Thyroid gland (tissue), 4 donors: ENCODE measurements around the gene MYO5C. TPM values are rescaled to one million over a fixed set of nuclear protein-coding genes. Genes with fewer than 3 reads are reported as not detected.
A peak's percentile ranks its signal among the peaks of the same experiment; 100 is the strongest.

Experiments used
- DNase-seq, 2 donors: peaks; one replicate each; pipeline ENCODE4 v3.0.0-alpha.2; 2019
- H3K27ac ChIP-seq, 3 donors: fragments of 200-600 bp; sonication (generic); 1 replicate in 2 of 3; 2 replicates in 1 of 3; pipeline ENCODE4 v1.5.1; 2016 to 2019; ENCODE audit warnings: mild to moderate bottlenecking in 1 of 3, moderate library complexity in 1 of 3
- H3K27me3 ChIP-seq: fragments of 200-600 bp; sonication (generic); one replicate; pipeline ENCODE4 v1.5.1; 2019
- H3K36me3 ChIP-seq, 2 donors: fragments of 200-600 bp; sonication (generic); one replicate each; pipeline ENCODE4 v1.5.1; 2016 to 2019
- H3K4me1 ChIP-seq, 2 donors: fragments of 200-600 bp; sonication (generic); one replicate each; pipeline ENCODE4 v1.5.1; 2017 to 2019
- H3K4me3 ChIP-seq, 3 donors: fragments of 200-600 bp; sonication (generic); replicated peaks in 1 of 3; 1 replicate in 2 of 3; 2 replicates in 1 of 3; pipeline ENCODE4 v1.5.1; 2016; ENCODE audit warnings: mild to moderate bottlenecking in 1 of 3
- H3K9me3 ChIP-seq: fragments of 200-600 bp; sonication (generic); one replicate; pipeline ENCODE4 v1.5.1; 2017
- POLR2A ChIP-seq, 2 donors: fragments of 450-650 bp; IDR thresholded peaks; one replicate each; pipeline ENCODE4 v1.6.1; 2017; ENCODE audit warnings: antibody characterized with exemption in 2 of 2, mild to moderate bottlenecking in 2 of 2, moderate library complexity in 1 of 2
- WGBS, 2 donors: methylation state at CpG; one replicate each; pipeline ENCODE4 v1.1.5; 2017; 5-methylcytosine and 5-hydroxymethylcytosine counted together
- intact Hi-C: fragments of 100-400 bp; cut with DNase I; formaldehyde crosslinking; loops from one replicate; pipeline ENCODE4 v1.15.1; 2023
- total RNA-seq, 4 donors: library from RNA; depleted of rRNA; stranded (reverse); fragments of >200 nt; gene quantifications; one replicate each; pipeline ENCODE4 v1.2.3, GENCODE V29; 2016
- TF ChIP-seq, protein P1 (sequence below), 6 experiments: fragments of 200-600 bp in 3 of 6; fragments of 450-650 bp in 3 of 6; sonication (generic) in 3 of 6; IDR thresholded peaks; one replicate each; pipeline ENCODE4 v1.5.1; 2016 to 2019; ENCODE audit warnings: antibody characterized with exemption in 6 of 6, mild to moderate bottlenecking in 2 of 6, inconsistent platforms in 1 of 6, moderate library complexity in 1 of 6

Gene MYO5C
- total RNA-seq, 4 donors from 2014 or later: 84.0 to 130 (median 101) TPM

- 72 to 75% methylated on average over 5 of the region's 5 CpGs for WGBS, 2 donors
- DNase-seq: no peak
- H3K4me1 ChIP-seq: peaks cover 6% of the 10 kb centered on the region in 2 donors
- H3K27ac ChIP-seq: no peak overlapping the region
- H3K4me3 ChIP-seq: no peak overlapping the region
- intact Hi-C loops: no loop called here
- TF ChIP-seq POLR2A (IDR thresholded peaks at IDR 0.05): no peak
- TF ChIP-seq, protein P1, sequence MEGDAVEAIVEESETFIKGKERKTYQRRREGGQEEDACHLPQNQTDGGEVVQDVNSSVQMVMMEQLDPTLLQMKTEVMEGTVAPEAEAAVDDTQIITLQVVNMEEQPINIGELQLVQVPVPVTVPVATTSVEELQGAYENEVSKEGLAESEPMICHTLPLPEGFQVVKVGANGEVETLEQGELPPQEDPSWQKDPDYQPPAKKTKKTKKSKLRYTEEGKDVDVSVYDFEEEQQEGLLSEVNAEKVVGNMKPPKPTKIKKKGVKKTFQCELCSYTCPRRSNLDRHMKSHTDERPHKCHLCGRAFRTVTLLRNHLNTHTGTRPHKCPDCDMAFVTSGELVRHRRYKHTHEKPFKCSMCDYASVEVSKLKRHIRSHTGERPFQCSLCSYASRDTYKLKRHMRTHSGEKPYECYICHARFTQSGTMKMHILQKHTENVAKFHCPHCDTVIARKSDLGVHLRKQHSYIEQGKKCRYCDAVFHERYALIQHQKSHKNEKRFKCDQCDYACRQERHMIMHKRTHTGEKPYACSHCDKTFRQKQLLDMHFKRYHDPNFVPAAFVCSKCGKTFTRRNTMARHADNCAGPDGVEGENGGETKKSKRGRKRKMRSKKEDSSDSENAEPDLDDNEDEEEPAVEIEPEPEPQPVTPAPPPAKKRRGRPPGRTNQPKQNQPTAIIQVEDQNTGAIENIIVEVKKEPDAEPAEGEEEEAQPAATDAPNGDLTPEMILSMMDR (IDR thresholded peaks at IDR 0.05): no peak
- H3K36me3 ChIP-seq: no peaks in the 10 kb centered on the region
- H3K9me3 ChIP-seq: no peaks in the 10 kb centered on the region
- H3K27me3 ChIP-seq: no peaks in the 10 kb centered on the region
Observed at GRCh38 chr15:52184721-52185120, 110.9 kb downstream of the MYO5C start.

DNA sequence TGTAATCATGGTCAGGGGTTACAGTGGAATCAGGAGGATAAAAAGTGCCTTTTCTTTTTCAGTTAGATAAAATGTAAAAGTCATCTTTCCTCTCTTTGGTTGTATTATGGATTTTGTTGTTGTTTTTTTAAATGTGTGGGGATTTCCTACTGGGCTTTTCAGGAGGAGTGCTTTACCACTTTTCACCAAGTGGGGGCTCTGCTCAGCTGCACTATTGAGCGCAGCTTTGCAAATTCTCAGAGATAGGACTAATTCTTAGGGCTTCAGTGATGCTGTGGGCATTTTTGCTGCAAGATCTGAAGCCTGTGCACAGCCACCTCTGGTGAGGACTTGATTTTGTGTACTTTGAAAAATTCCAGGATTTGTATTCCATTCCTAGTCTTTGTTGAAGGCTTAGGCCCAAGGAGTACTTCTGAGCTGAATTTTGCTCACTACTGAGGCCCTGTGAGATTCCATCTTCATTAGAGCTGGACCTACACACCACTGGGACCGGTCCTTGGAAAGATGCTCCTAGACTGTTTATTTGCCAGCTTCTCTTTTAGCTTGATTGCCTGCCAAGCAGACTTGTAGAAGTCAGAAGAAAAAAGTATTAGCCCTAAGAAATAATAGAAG, 111.9 kb downstream of the MYO5C start:
- 52 to 63% methylated on average over 2 of the region's 2 CpGs for WGBS, 2 donors
- no peak overlapping the region for H3K27ac ChIP-seq
- intact Hi-C loops: no loop called here
- H3K4me1 ChIP-seq: peaks cover 8 to 10% of the 10 kb centered on the region in 2 donors
- no peak overlapping the region for H3K4me3 ChIP-seq
- no peak for TF ChIP-seq POLR2A (IDR thresholded peaks at IDR 0.05)
- TF ChIP-seq, protein P1 (IDR thresholded peaks at IDR 0.05): peak; percentile 29 to 63 (median 47)
- no peaks in the 10 kb centered on the region for H3K27me3 ChIP-seq
- H3K36me3 ChIP-seq: no peaks in the 10 kb centered on the region
- no peaks in the 10 kb centered on the region for H3K9me3 ChIP-seq
- DNase-seq: peak; percentile 28 to 35

DNA sequence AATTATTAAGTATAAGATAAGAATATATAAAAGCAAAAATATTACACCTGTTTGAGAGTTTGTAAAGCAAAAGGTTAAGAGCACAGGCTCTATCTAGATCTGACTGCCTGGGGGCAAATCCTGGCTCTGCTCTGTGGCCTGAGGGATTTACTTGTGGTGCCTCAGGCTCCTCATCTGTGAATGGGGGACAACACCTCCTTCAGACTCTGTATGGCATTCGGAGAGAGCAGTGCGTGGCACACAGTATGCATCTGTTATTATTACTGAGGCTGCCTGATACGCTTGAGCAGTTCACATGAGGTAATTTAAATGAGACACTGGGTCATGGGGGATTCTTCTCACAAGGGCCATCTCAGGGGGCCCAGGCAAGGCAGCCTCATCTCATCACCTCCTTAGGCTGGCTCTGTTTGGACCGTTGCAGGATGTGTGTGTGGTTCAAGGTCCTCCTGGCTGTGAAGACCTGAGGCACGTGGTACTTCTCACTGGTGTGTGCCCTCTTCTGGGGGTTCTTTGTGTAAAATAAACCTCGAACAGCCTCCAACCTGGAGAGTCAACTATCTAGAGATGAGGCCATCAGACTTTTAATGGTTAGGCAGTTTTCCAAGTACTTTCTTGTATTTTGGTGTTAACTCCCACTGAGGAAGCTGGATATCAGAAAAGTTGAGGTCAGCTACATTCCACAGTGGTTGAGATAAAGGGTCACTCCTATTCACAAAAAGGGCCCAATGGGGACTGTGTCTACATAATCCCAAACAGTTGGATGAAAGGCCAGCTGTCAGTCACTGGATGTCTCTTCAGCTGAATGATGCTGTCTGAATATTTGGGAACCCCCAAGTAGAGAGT, 113.4 kb downstream of the MYO5C start:
- Histone ChIP-seq H3K9me3 (no peaks in the 10 kb centered on the region), H3K27me3 (no peaks in the 10 kb centered on the region), H3K4me1 (peaks cover 12% of the 10 kb centered on the region in 2 donors), H3K36me3 (no peaks in the 10 kb centered on the region), H3K27ac (no peak overlapping the region), H3K4me3 (no peak overlapping the region)
- WGBS, 2 donors: 82 to 87% methylated on average over 6 of the region's 6 CpGs
- TF ChIP-seq POLR2A (IDR thresholded peaks at IDR 0.05): no peak
- TF ChIP-seq, protein P1 (IDR thresholded peaks at IDR 0.05): no peak
- intact Hi-C loops: no loop called here
- DNase-seq: no peak

GRCh38 chr15:52180851-52181450, 114.7 kb downstream of the MYO5C start:
- WGBS, 2 donors: 84 to 89% methylated on average over 10 of the region's 10 CpGs
- H3K27ac ChIP-seq: peak overlapping the region in 1 of 3 donors; percentile 88
- no peaks in the 10 kb centered on the region for H3K27me3 ChIP-seq
- DNase-seq: no peak
- H3K36me3 ChIP-seq: no peaks in the 10 kb centered on the region
- H3K4me3 ChIP-seq: no peak overlapping the region
- H3K9me3 ChIP-seq: no peaks in the 10 kb centered on the region
- TF ChIP-seq, protein P1 (IDR thresholded peaks at IDR 0.05): no peak
- no peak for TF ChIP-seq POLR2A (IDR thresholded peaks at IDR 0.05)
- peaks cover 12% of the 10 kb centered on the region in 2 donors for H3K4me1 ChIP-seq
- intact Hi-C loops: no loop called here
